NOMO-1 treated with DMSO at 0.1 percent for 48 hours (cell line): Measurements from ENCODE around the gene LMAN1.
A peak's percentile ranks its signal among the peaks of the same experiment; 100 is the strongest.

Experiments used
- DNase-seq: peaks from one replicate; lab custom pipeline; 2025; ENCODE audit not compliant: unreplicated experiment; lab: John Stamatoyannopoulos, UW

LMAN1 gene

GRCh38 chr18:59360381-59360780, 1.3 kb upstream of the LMAN1 start:
- DNase-seq = no peak

GRCh38 chr18:59359576-59359952, 499 bp upstream of the LMAN1 start:
- DNase-seq = no peak

GRCh38 chr18:59358414-59358711, 702 bp downstream of the LMAN1 start:
- DNase-seq = no peak

DNA sequence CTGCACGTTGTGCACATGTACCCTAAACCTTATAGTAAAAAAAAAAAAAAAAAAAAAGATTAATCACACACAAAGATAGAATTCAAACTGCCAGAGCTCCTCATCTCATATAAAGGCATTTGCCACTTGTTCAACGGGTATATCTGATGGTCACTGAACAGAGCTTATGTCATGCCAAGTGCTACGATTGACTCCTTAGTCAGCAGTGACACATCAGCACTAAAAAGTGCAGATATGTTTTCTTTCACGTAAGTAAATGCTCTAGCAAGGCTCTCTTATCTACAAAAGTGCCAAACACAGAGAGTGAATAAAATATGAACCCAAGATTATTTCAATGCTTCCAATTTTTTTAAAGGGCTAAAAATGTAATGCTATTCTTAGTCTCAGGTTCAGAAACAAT, 1.1 kb downstream of the LMAN1 start:
- DNase-seq = peak; percentile 7

- no peak for DNase-seq
Observed at GRCh38 chr18:59354731-59355130, 4.3 kb downstream of the LMAN1 start.

DNA sequence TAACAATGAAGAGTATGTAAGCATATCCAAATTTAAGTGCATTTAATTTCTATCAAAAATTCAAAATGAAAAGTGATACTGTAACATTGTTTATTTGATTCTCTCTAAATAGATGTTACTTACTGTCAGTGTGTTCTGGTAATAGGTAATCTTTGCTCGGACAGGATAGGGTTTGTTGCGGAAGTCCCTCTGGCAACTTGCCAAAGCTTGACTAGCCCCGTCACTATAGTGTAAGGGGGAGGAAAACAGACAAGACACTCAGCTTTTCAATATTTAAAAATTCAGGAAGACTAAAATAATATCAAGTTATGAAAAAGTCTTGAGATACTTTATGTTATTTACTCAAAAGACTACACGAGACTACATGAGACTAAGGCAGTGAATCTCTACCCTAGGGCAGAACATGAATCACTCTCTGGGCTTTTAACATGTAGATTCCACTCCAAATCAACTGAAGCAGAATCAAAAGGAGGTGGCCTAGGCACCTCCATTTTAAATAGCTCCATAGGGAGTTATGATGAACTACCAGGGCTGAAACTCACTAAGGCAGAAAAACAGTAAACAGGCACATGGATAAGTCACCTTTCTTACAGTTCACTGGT, 5.9 kb downstream of the LMAN1 start:
- DNase-seq = no peak

DNA sequence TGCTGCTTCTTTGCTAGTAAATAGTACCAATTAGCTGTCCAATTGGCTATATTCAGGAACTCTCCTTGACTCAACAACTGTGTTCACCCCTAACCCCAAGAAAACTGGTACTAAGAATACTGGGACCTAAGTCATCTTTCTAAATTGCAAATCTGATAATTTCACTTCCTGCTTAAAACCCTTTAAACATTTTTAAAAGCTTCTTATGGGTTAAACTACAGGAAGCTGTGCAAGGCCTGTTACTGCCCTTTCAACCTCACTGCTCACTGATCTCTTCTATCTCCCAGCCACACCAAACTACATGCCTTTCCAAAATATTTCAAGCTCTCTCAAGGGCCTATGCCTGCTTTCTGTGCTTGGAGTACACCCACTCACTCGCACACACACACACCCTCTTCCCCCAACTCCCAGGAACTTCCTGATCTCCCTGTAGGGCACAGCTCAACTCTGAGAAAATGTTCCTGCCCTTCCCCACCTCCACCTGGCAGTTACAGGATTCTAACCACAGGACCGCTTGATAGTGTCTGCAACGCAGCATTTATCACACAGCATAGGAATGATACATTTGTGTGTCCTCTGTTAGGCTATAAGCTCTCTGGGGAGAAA, 6.7 kb downstream of the LMAN1 start:
- DNase-seq = no peak

DNA sequence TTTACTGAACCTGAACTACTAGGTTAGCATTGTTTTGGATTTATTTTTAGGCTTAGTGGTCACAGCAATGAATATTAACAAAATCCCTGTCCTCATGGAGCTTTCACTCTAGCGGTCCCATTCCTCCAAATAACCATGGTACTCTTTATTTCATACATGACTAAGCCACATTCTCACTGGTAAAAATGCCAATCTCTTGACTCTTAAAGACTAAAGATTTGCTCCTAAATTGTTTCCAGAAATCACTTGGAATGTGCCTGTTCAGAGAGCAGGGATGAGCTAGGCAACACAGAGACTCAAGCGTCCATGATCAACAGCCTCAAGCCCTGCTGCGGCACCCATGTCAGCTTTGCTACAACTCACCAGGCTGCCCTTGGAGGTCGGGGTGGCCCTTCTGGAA, 13.5 kb downstream of the LMAN1 start:
- DNase-seq = no peak

DNA sequence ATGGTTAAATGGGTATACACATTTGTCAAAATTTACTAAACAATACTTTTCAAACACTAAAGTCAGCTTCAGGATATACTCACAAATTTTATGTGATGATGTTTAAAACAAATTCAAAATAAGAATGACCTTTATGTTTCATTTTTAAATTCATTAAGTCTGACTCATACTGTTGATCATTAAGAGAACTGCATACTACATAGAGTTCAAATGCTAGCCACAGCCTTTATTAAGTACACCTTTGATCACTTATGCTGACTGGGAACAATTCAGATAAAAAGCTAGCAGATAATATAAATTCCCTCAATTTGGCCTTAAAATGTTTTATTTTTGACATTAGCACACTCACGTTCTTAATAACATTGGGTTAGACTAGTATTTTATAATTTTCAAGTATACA, 14.1 kb downstream of the LMAN1 start:
- DNase-seq = no peak

GRCh38 chr18:59343926-59344325, 15.1 kb downstream of the LMAN1 start:
- no peak for DNase-seq

DNA sequence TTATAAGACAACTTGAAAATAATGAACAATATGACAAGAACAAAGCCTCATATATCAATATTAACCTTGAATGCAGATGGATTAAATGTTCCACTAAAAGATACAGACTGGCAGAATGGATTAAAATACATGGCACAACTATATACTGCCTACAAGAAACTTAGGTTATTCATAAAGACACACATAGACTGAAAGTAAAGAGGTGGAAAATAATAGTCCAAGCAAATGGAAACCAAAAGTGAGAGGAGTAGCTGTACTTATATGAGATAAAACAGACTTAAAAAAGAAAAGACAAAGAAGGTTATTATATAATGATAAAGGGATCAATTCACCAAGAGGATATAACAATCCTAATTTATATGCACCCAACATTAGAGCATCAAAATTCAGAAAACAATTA, 18.2 kb downstream of the LMAN1 start:
- DNase-seq = no peak

- no peak for DNase-seq
Observed at GRCh38 chr18:59340312-59340711, 18.8 kb downstream of the LMAN1 start.

DNA sequence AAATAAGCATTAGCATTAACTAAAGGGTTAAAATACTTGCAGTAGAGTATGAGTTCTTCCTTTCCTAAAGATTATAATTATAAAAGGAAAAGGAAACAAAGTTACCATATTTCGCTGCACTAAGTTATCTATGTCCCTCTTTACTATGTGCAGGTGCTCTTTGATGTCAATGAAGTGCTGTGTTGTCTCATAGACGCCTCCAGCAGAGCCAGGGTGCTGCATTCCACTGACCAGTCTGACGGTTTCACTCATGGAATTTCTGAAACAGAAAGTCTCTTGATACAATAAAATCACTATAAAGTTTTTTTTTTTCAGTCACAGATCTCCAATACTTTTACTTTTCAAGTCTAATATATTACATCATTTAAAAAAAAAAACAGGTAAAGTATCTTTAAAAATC, 26.1 kb downstream of the LMAN1 start:
- no peak for DNase-seq

- DNase-seq = no peak
Observed at GRCh38 chr18:59328683-59329082, 30.4 kb downstream of the LMAN1 start.

DNA sequence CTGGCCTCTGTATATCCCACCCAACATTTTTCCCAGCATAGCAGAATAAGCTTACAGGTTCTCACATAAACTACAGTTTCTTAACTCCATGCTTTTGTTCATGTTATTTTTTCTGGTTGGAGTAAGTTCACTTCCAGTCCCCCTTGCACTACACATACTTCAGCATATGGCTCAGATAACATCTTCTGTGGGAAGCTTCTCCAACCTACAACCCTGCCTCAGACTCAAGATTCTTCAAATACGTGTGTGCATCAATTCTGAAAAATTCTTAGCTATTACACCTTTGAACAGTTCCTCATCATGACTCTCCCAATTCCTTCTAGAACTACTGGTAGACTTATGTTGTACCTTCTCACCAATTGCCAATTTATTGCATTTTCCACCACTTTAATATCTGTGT, 33.1 kb downstream of the LMAN1 start:
- no peak for DNase-seq

DNA sequence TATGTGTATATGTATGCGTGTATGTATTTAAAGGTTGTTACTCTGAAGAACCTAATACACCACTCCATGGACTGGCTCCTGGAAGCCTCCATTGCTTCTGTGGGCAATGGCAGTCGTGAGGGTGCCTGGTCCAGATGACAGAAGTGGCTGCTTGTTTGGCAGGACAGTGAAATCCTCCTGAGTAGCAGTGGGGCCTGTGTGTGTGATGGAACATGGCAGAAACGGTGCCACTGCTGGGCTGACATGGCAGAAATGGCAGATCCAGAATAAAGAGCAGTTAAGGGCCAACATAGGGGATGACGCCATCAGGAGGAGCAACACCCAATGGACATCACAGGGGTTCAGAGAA, 34.5 kb downstream of the LMAN1 start:
- no peak for DNase-seq

DNA sequence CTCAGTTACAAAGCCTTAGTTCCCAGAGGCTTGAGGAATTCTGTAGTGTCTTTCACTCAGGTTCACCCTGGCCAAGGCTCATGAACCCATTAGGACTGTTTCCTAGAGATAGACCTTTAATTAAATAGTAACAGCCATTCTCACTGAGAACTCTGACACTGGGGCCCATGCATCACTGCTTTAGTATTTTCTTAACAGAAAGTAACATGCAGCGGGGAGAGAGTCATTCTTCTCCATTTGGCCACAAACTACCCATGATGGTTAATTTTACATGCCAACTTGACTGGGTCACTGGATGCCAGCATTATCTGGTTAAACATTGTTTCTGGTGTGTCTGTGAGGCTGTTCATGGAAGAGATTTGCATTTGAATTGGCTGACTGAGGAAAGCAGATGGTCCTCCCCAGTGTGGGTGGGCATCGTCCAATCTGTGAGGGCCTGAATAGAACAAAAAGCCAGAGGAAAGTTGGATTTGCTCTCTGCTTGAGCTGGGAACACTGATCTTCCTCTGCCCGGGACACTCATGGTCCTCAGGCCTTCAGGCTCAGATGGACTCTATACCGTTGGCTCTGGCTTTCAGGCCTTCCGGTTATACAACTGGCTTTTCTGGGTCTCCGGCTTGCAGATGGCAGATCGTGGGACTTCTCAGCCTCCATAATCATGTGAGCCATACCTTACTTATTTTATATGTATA, 35.0 kb downstream of the LMAN1 start:
- no peak for DNase-seq

DNA sequence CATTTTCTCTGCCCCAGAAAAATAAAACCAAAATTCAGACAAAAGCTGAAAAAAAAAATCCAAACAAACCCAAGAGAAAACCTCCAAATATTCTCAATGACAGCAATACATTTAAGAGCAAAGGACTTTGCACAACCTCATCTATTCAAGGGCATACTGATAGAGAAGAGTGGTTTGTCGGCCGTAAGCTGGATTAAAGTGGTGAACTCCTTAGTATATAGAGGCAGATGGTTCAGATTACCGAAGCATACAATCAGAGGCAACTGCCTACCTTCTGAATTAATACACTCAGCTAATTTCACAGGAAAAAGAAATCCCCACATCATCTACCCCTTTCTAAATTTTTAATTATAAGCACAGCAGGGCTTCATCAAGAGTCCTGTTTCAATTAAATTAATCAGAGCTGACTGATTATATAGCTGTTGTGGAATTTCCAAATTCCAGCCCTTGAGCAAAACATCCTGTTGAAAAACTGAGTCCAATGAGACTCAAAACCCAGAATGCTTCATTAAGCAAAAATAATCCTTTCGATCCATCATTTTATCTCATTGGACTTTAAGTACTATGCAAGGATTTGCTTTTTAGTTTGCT, 40.5 kb downstream of the LMAN1 start, which contains the start of gene CPLX4:
TSS of gene CPLX4 (minus strand) at position 190 of the 591 bp plus-strand sequence. CDS start at position 3, 187 bp downstream.
- no peak for DNase-seq

GRCh38 chr18:59311631-59312030, 47.4 kb downstream of the LMAN1 start:
- DNase-seq = no peak

GRCh38 chr18:59308938-59309260, 50.2 kb downstream of the LMAN1 start:
- no peak for DNase-seq

- DNase-seq = peak; percentile 63
Observed at GRCh38 chr18:59308248-59308937, 50.7 kb downstream of the LMAN1 start.

DNA sequence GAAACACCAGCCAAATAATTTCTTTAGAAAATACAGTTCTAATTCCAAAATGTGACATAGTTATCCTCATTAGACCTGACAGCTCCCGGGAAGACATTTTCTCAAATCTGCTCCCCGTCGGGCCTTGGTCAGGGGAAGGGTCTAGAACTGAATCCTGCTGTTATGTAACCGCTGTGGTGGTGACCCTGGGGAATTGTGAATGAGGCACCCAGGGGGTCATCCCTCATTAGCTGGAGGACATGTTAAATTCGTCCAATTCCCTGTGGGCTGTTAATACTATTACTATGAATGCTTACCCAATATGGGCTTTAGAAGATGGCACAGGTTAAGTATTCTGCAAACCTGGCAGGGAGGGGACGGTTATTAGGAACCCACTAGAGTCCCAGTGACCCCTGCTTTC, 52.4 kb downstream of the LMAN1 start:
- no peak for DNase-seq
